SK-N-MC (cell line): ENCODE data around the gene OSBPL10.
"Not testable (repeated sequence)": the region's sequence is repeated elsewhere in the genome, so short reads cannot be mapped to it uniquely, and the experiment has no call there.

ENCODE experiments used
- DNase-seq: peaks from one replicate; pipeline ENCODE4 v3.0.0-alpha.2; 2011; ENCODE audit warnings: low read depth, low spot score
- H3K27ac ChIP-seq: fragments of 200-600 bp; sonication (generic); 2 replicates; pipeline ENCODE4 v1.5.1; 2016; ENCODE audit warnings: mixed run types
- H3K36me3 ChIP-seq: fragments of 200-600 bp; sonication (generic); 2 replicates; pipeline ENCODE4 v1.6.1; 2017; ENCODE audit warnings: antibody characterized with exemption, low read length, mixed read lengths; ENCODE audit not compliant: insufficient read depth
- H3K4me3 ChIP-seq: fragments of 200-600 bp; sonication (generic); 2 replicates; pipeline ENCODE4 v1.5.1; 2016
- H3K9ac ChIP-seq: fragments of 200-600 bp; sonication (generic); 2 replicates; pipeline ENCODE4 v1.8.0; 2017; ENCODE audit warnings: mixed run types, mixed read lengths; ENCODE audit not compliant: insufficient read length
- H3K9me3 ChIP-seq: fragments of 200-600 bp; sonication (generic); 2 replicates; pipeline ENCODE4 v1.6.1; 2017; ENCODE audit warnings: low read depth, mild to moderate bottlenecking, antibody characterized with exemption, low read length, moderate library complexity, mixed read lengths
- EZH2 ChIP-seq: fragments of 200-600 bp; sonication (generic); IDR thresholded peaks from one replicate; pipeline ENCODE4 v1.6.1; 2017; ENCODE audit warnings: antibody characterized with exemption
- FOXP2 ChIP-seq: optimal IDR thresholded peaks from 2 replicates; pipeline ENCODE3; 2011; ENCODE audit warnings: mild to moderate bottlenecking, moderate library complexity; ENCODE audit not compliant: insufficient read depth; ENCODE audit errors: extremely low read length, control extremely low read depth
- POLR2AphosphoS5 ChIP-seq: IDR thresholded peaks from 2 replicates; pipeline ENCODE4 v1.6.1; 2012; ENCODE audit warnings: mild to moderate bottlenecking, low read depth, low read length, borderline replicate concordance

Gene OSBPL10

GRCh38 chr3:31789429-31789828 is 191.6 kb downstream of the OSBPL10 start:
- Histone ChIP-seq H3K9me3 (no peaks in the 10 kb centered on the region), H3K4me3 (no peak overlapping the region), H3K27ac (no peak overlapping the region), H3K9ac (no peak overlapping the region), H3K36me3 (no peaks in the 10 kb centered on the region)
- TF ChIP-seq EZH2: no peak
- TF ChIP-seq FOXP2: no peak
- TF ChIP-seq POLR2AphosphoS5: no peak
- no peak for DNase-seq

GRCh38 chr3:31785734-31786133 is 195.3 kb downstream of the OSBPL10 start:
- H3K9ac ChIP-seq: no peak overlapping the region
- no peak for DNase-seq
- H3K9me3 ChIP-seq: no peaks in the 10 kb centered on the region
- no peaks in the 10 kb centered on the region for H3K36me3 ChIP-seq
- H3K27ac ChIP-seq: no peak overlapping the region
- H3K4me3 ChIP-seq: no peak overlapping the region
- TF ChIP-seq EZH2 (no peak), POLR2AphosphoS5 (no peak), FOXP2 (no peak)

GRCh38 chr3:31785286-31785685 is 195.8 kb downstream of the OSBPL10 start:
- Histone ChIP-seq H3K27ac (no peak overlapping the region), H3K9me3 (no peaks in the 10 kb centered on the region), H3K9ac (no peak overlapping the region), H3K4me3 (no peak overlapping the region), H3K36me3 (no peaks in the 10 kb centered on the region)
- no peak for TF ChIP-seq FOXP2
- TF ChIP-seq POLR2AphosphoS5: no peak
- no peak for TF ChIP-seq EZH2
- no peak for DNase-seq

- not testable (repeated sequence) for H3K4me3 ChIP-seq, H3K9ac ChIP-seq, DNase-seq, H3K27ac ChIP-seq, H3K36me3 ChIP-seq, H3K9me3 ChIP-seq
These were observed 197.2 kb downstream of the OSBPL10 start for GRCh38 chr3:31783851-31784250.

GRCh38 chr3:31782306-31782705 is 198.8 kb downstream of the OSBPL10 start:
- H3K9ac ChIP-seq, DNase-seq, H3K36me3 ChIP-seq, H3K9me3 ChIP-seq, H3K4me3 ChIP-seq, H3K27ac ChIP-seq: not testable (repeated sequence)

GRCh38 chr3:31779514-31779913 is 201.5 kb downstream of the OSBPL10 start:
- Histone ChIP-seq H3K27ac (no peak overlapping the region), H3K36me3 (no peaks in the 10 kb centered on the region), H3K4me3 (no peak overlapping the region), H3K9me3 (no peaks in the 10 kb centered on the region), H3K9ac (no peak overlapping the region)
- no peak for TF ChIP-seq EZH2
- no peak for TF ChIP-seq FOXP2
- TF ChIP-seq POLR2AphosphoS5: no peak
- no peak for DNase-seq

GRCh38 chr3:31777887-31778286 is 203.2 kb downstream of the OSBPL10 start:
- DNase-seq: no peak
- no peak for TF ChIP-seq FOXP2
- TF ChIP-seq EZH2: no peak
- no peak for TF ChIP-seq POLR2AphosphoS5
- H3K9ac ChIP-seq: no peak overlapping the region
- H3K9me3 ChIP-seq: no peaks in the 10 kb centered on the region
- no peak overlapping the region for H3K4me3 ChIP-seq
- no peaks in the 10 kb centered on the region for H3K36me3 ChIP-seq
- no peak overlapping the region for H3K27ac ChIP-seq

- TF ChIP-seq FOXP2: no peak
- TF ChIP-seq EZH2: no peak
- no peak for TF ChIP-seq POLR2AphosphoS5
- H3K27ac ChIP-seq: no peak overlapping the region
- H3K36me3 ChIP-seq: no peaks in the 10 kb centered on the region
- H3K4me3 ChIP-seq: no peak overlapping the region
- H3K9ac ChIP-seq: no peak overlapping the region
- DNase-seq: no peak
- H3K9me3 ChIP-seq: no peaks in the 10 kb centered on the region
These were observed 204.0 kb downstream of the OSBPL10 start for GRCh38 chr3:31777092-31777491.

- Histone ChIP-seq H3K4me3 (no peak overlapping the region), H3K9me3 (no peaks in the 10 kb centered on the region), H3K36me3 (no peaks in the 10 kb centered on the region), H3K27ac (no peak overlapping the region), H3K9ac (no peak overlapping the region)
- no peak for DNase-seq
- no peak for TF ChIP-seq EZH2
- no peak for TF ChIP-seq FOXP2
- TF ChIP-seq POLR2AphosphoS5: no peak
These were observed 205.0 kb downstream of the OSBPL10 start for GRCh38 chr3:31776016-31776415.
